Activated T-cell treated with anti-CD3 and anti-CD28 coated beads, Interleukin-2, amount 50 U/mL, for 4 hours (primary cell): Measurements from ENCODE around the gene ZMIZ1. TPM values are rescaled to one million over a fixed set of nuclear protein-coding genes. Genes with fewer than 3 reads are reported as not detected.

Source experiments
- ATAC-seq, 2 donors: fragments of 200-7000 bp; cut with Tn5 transposase; one replicate each; pipeline ENCODE4 v1.10.0; 2021
- DNase-seq: peaks from one replicate; pipeline ENCODE4 v3.0.0-alpha.2; 2020
- H3K27me3 Mint-ChIP-seq: one replicate; pipeline ENCODE4 v1.8.0; 2021; ENCODE audit warnings: low read depth, mixed read lengths
- H3K36me3 Mint-ChIP-seq: one replicate; pipeline ENCODE4 v1.8.0; 2022; ENCODE audit warnings: mixed read lengths; ENCODE audit not compliant: insufficient read depth
- H3K4me1 Mint-ChIP-seq: one replicate; pipeline ENCODE4 v1.8.0; 2021; ENCODE audit warnings: low read depth, mixed read lengths
- H3K4me3 Mint-ChIP-seq: one replicate; pipeline ENCODE4 v1.8.0; 2021; ENCODE audit warnings: mild to moderate bottlenecking, moderate library complexity, mixed read lengths
- H3K9me3 Mint-ChIP-seq: one replicate; pipeline ENCODE4 v1.8.0; 2021; ENCODE audit warnings: mixed read lengths
- total RNA-seq, 3 donors: library from RNA; stranded (reverse); gene quantifications; one replicate each; pipeline ENCODE4 v1.2.1, GENCODE V29; 2021

ZMIZ1 gene
- total RNA-seq, 3 donors from 2014 or later = 17.7 to 21.0 (median 18.0) TPM

- DNase-seq (no peak), ATAC-seq (no peak)
- H3K4me1 Mint-ChIP-seq = peaks cover 59% of the 10 kb centered on the region
- H3K9me3 Mint-ChIP-seq = no peaks in the 10 kb centered on the region
- no peak overlapping the region for H3K4me3 Mint-ChIP-seq
- H3K27me3 Mint-ChIP-seq = no peaks in the 10 kb centered on the region
- no peaks in the 10 kb centered on the region for H3K36me3 Mint-ChIP-seq
Observed at GRCh38 chr10:79086822-79087221, 18.1 kb downstream of the ZMIZ1 start.

- no peaks in the 10 kb centered on the region for H3K27me3 Mint-ChIP-seq
- ATAC-seq (no peak), DNase-seq (no peak)
- H3K36me3 Mint-ChIP-seq = no peaks in the 10 kb centered on the region
- no peaks in the 10 kb centered on the region for H3K9me3 Mint-ChIP-seq
- no peak overlapping the region for H3K4me3 Mint-ChIP-seq
- peaks cover 65% of the 10 kb centered on the region for H3K4me1 Mint-ChIP-seq
Observed at GRCh38 chr10:79087721-79088120, 19.0 kb downstream of the ZMIZ1 start.

- Mint-ChIP-seq H3K9me3 (no peaks in the 10 kb centered on the region), H3K4me1 (peaks cover 62% of the 10 kb centered on the region), H3K36me3 (no peaks in the 10 kb centered on the region), H3K27me3 (no peaks in the 10 kb centered on the region), H3K4me3 (no peak overlapping the region)
- DNase-seq = no peak
- no peak for ATAC-seq
Observed at GRCh38 chr10:79088176-79088575, 19.4 kb downstream of the ZMIZ1 start.

- H3K4me3 Mint-ChIP-seq = no peak overlapping the region
- H3K27me3 Mint-ChIP-seq = no peaks in the 10 kb centered on the region
- peaks cover 61% of the 10 kb centered on the region for H3K4me1 Mint-ChIP-seq
- H3K36me3 Mint-ChIP-seq = no peaks in the 10 kb centered on the region
- ATAC-seq (no peak), DNase-seq (no peak)
- no peaks in the 10 kb centered on the region for H3K9me3 Mint-ChIP-seq
Observed at GRCh38 chr10:79088613-79089355, 20.0 kb downstream of the ZMIZ1 start.

GRCh38 chr10:79089632-79090031 is 20.9 kb downstream of the ZMIZ1 start:
- DNase-seq (no peak), ATAC-seq (no peak)
- Mint-ChIP-seq H3K27me3 (no peaks in the 10 kb centered on the region), H3K36me3 (no peaks in the 10 kb centered on the region), H3K9me3 (no peaks in the 10 kb centered on the region), H3K4me3 (no peak overlapping the region), H3K4me1 (peaks cover 55% of the 10 kb centered on the region)

GRCh38 chr10:79090134-79090803 is 21.5 kb downstream of the ZMIZ1 start:
- no peak for ATAC-seq
- Mint-ChIP-seq H3K9me3 (no peaks in the 10 kb centered on the region), H3K36me3 (no peaks in the 10 kb centered on the region), H3K4me3 (no peak overlapping the region), H3K4me1 (peaks cover 52% of the 10 kb centered on the region), H3K27me3 (no peaks in the 10 kb centered on the region)
- no peak for DNase-seq

GRCh38 chr10:79092292-79092896 is 23.6 kb downstream of the ZMIZ1 start:
- Mint-ChIP-seq H3K9me3 (no peaks in the 10 kb centered on the region), H3K36me3 (no peaks in the 10 kb centered on the region), H3K4me1 (peaks cover 43% of the 10 kb centered on the region), H3K4me3 (no peak overlapping the region), H3K27me3 (no peaks in the 10 kb centered on the region)
- DNase-seq (no peak), ATAC-seq (no peak)

- no peaks in the 10 kb centered on the region for H3K27me3 Mint-ChIP-seq
- no peaks in the 10 kb centered on the region for H3K36me3 Mint-ChIP-seq
- no peak overlapping the region for H3K4me3 Mint-ChIP-seq
- DNase-seq (no peak), ATAC-seq (peak in 1 of 2 donors; percentile 18)
- peaks cover 49% of the 10 kb centered on the region for H3K4me1 Mint-ChIP-seq
- H3K9me3 Mint-ChIP-seq = no peaks in the 10 kb centered on the region
Observed at GRCh38 chr10:79093658-79094411, 25.1 kb downstream of the ZMIZ1 start.

- no peak overlapping the region for H3K4me3 Mint-ChIP-seq
- no peaks in the 10 kb centered on the region for H3K9me3 Mint-ChIP-seq
- no peaks in the 10 kb centered on the region for H3K27me3 Mint-ChIP-seq
- no peak for DNase-seq
- ATAC-seq = no peak
- no peaks in the 10 kb centered on the region for H3K36me3 Mint-ChIP-seq
- H3K4me1 Mint-ChIP-seq = peaks cover 48% of the 10 kb centered on the region
Observed at GRCh38 chr10:79094412-79095175, 25.8 kb downstream of the ZMIZ1 start.

- Mint-ChIP-seq H3K4me3 (no peak overlapping the region), H3K27me3 (no peaks in the 10 kb centered on the region), H3K36me3 (no peaks in the 10 kb centered on the region), H3K9me3 (no peaks in the 10 kb centered on the region), H3K4me1 (peaks cover 48% of the 10 kb centered on the region)
- DNase-seq = no peak
- no peak for ATAC-seq
Observed at GRCh38 chr10:79095316-79095715, 26.6 kb downstream of the ZMIZ1 start.

GRCh38 chr10:79096514-79096913 is 27.7 kb downstream of the ZMIZ1 start:
- Mint-ChIP-seq H3K27me3 (no peaks in the 10 kb centered on the region), H3K4me1 (peaks cover 56% of the 10 kb centered on the region), H3K4me3 (no peak overlapping the region), H3K9me3 (no peaks in the 10 kb centered on the region), H3K36me3 (no peaks in the 10 kb centered on the region)
- ATAC-seq = no peak
- no peak for DNase-seq

GRCh38 chr10:79097021-79097872 is 28.5 kb downstream of the ZMIZ1 start:
- H3K4me3 Mint-ChIP-seq = no peak overlapping the region
- no peaks in the 10 kb centered on the region for H3K9me3 Mint-ChIP-seq

GRCh38 chr10:79098061-79098460 is 29.3 kb downstream of the ZMIZ1 start:
- ATAC-seq (no peak), DNase-seq (no peak)
- no peak overlapping the region for H3K4me3 Mint-ChIP-seq
- peaks cover 56% of the 10 kb centered on the region for H3K4me1 Mint-ChIP-seq
- no peaks in the 10 kb centered on the region for H3K9me3 Mint-ChIP-seq
- H3K36me3 Mint-ChIP-seq = no peaks in the 10 kb centered on the region
- no peaks in the 10 kb centered on the region for H3K27me3 Mint-ChIP-seq

More at GRCh38 chr10:79097021-79097872, 28.5 kb downstream of the ZMIZ1 start:
- no peak for ATAC-seq
- no peaks in the 10 kb centered on the region for H3K27me3 Mint-ChIP-seq
- H3K36me3 Mint-ChIP-seq = no peaks in the 10 kb centered on the region
- DNase-seq = no peak
- peaks cover 55% of the 10 kb centered on the region for H3K4me1 Mint-ChIP-seq
